ENCODE data around the gene BRD1. TPM values are rescaled to one million over a fixed set of nuclear protein-coding genes. Genes with fewer than 3 reads are reported as not detected.

Gene BRD1
- total and polyA plus RNA-seq, 9 of the 15 experiments (the other 6 are each of a cell fraction or from before 2014, with no cell fraction given), result 0.42 to 17.6 (median 5.5) TPM

GRCh38 chr22:49827271-49827852, 311 bp downstream of the BRD1 start:
- no peaks in the 10 kb centered on the region for H3K9me3 ChIP-seq (replicated peaks; ENCODE audit: control insufficient read depth, insufficient read depth, low read depth, low read length)
- H3K27me3 ChIP-seq (ENCODE audit: control insufficient read depth in 2 of 2, insufficient read depth in 2 of 2, low read length in 2 of 2), result peaks cover 0 to 5% of the 10 kb centered on the region in 2 experiments; a peak in 2 of 5 replicates
- H3K4me1 ChIP-seq (replicated peaks in 1 of 2; ENCODE audit: control insufficient read depth in 2 of 2, insufficient read depth in 2 of 2, low read length in 2 of 2), result peaks cover 7 to 51% of the 10 kb centered on the region in 2 experiments; a peak in 4 of 5 replicates
- 2% methylated on average over 21 of the region's 110 CpGs for WGBS (ENCODE audit: insufficient coverage, low coverage, missing lambda C conversion rate)
- H3K9me1 ChIP-seq (ENCODE audit: control insufficient read depth, insufficient read depth, low read length), result no peaks in the 10 kb centered on the region
- H2AFZ ChIP-seq (ENCODE audit: low read depth, low read length), result no peak overlapping the region
- in situ Hi-C loops (cut with MboI), result loop anchor here (10.0 kb wide), 1 partner anchor 87 kb away; the partner anchor contains the start of genes ALG12 and CRELD2
- peak overlapping the region; percentile 87; the same call in 1 of the 2 replicates for H3K4me2 ChIP-seq (ENCODE audit: insufficient read depth, low read length)
- CTCF ChIA-PET (ENCODE audit: low intra/inter-chr PET ratio), result no interaction called here
- no peak for ATAC-seq
- H3K36me3 ChIP-seq (ENCODE audit: control insufficient read depth, insufficient read depth, low read length), result peaks cover 35% of the 10 kb centered on the region; the same call in 2 of the 3 replicates
- peak overlapping the region; percentile 65 for H3K4me3 ChIP-seq
- no TSS peak for BruUV-seq (replicated peaks)
- POLR2A ChIA-PET, result interaction anchor here (0.6 to 1.8 kb wide), 2 partner anchors 11 to 81 kb away, joined by 3 to 10 read pairs; no protein-coding TSS in a partner anchor
- DNase-seq (ENCODE audit: extremely low read depth in 1 of 4, low spot score in 3 of 4), result peak; percentile 23 to 78 (median 50)
- peaks cover 18% of the 10 kb centered on the region; the same call in 1 of the 2 replicates for H4K20me1 ChIP-seq (replicated peaks; ENCODE audit: control insufficient read depth, insufficient read depth, low read length)
- intact Hi-C loops (cut with micrococcal nuclease), result no loop called here
- peak overlapping the region; percentile 82; the same call in 1 of the 3 replicates for H3K27ac ChIP-seq (ENCODE audit: extremely low read depth, low read depth, low read length)
- peaks cover 47% of the 10 kb centered on the region for H3K79me2 ChIP-seq (ENCODE audit: control insufficient read depth, insufficient read depth, low read length)
- TF ChIP-seq MTA1 (IDR thresholded peaks at IDR 0.05; ENCODE audit: borderline replicate concordance) (no peak), THRAP3 (IDR thresholded peaks at IDR 0.05; ENCODE audit: borderline replicate concordance) (no peak), YY1 (IDR thresholded peaks at IDR 0.05; ENCODE audit: borderline replicate concordance in 1 of 3, control insufficient read depth in 1 of 3, extremely low read depth in 1 of 3, insufficient read depth in 3 of 3, insufficient read length in 1 of 3, insufficient replicate concordance in 2 of 3, low read depth in 1 of 3, low read length in 2 of 3) (peak in 2 of 3 experiments; percentile 65 to 81), SMARCB1 (IDR thresholded peaks at IDR 0.05; ENCODE audit: insufficient read length, low read depth) (no peak), TAF1 (IDR thresholded peaks at IDR 0.05; ENCODE audit: control insufficient read depth, extremely low read depth, insufficient read depth, low read length, severe bottlenecking) (peak; percentile 32), POLR2G (IDR thresholded peaks at IDR 0.05; ENCODE audit: low read depth, low read length) (peak; percentile 26)
- TF ChIP-seq, protein P1, sequence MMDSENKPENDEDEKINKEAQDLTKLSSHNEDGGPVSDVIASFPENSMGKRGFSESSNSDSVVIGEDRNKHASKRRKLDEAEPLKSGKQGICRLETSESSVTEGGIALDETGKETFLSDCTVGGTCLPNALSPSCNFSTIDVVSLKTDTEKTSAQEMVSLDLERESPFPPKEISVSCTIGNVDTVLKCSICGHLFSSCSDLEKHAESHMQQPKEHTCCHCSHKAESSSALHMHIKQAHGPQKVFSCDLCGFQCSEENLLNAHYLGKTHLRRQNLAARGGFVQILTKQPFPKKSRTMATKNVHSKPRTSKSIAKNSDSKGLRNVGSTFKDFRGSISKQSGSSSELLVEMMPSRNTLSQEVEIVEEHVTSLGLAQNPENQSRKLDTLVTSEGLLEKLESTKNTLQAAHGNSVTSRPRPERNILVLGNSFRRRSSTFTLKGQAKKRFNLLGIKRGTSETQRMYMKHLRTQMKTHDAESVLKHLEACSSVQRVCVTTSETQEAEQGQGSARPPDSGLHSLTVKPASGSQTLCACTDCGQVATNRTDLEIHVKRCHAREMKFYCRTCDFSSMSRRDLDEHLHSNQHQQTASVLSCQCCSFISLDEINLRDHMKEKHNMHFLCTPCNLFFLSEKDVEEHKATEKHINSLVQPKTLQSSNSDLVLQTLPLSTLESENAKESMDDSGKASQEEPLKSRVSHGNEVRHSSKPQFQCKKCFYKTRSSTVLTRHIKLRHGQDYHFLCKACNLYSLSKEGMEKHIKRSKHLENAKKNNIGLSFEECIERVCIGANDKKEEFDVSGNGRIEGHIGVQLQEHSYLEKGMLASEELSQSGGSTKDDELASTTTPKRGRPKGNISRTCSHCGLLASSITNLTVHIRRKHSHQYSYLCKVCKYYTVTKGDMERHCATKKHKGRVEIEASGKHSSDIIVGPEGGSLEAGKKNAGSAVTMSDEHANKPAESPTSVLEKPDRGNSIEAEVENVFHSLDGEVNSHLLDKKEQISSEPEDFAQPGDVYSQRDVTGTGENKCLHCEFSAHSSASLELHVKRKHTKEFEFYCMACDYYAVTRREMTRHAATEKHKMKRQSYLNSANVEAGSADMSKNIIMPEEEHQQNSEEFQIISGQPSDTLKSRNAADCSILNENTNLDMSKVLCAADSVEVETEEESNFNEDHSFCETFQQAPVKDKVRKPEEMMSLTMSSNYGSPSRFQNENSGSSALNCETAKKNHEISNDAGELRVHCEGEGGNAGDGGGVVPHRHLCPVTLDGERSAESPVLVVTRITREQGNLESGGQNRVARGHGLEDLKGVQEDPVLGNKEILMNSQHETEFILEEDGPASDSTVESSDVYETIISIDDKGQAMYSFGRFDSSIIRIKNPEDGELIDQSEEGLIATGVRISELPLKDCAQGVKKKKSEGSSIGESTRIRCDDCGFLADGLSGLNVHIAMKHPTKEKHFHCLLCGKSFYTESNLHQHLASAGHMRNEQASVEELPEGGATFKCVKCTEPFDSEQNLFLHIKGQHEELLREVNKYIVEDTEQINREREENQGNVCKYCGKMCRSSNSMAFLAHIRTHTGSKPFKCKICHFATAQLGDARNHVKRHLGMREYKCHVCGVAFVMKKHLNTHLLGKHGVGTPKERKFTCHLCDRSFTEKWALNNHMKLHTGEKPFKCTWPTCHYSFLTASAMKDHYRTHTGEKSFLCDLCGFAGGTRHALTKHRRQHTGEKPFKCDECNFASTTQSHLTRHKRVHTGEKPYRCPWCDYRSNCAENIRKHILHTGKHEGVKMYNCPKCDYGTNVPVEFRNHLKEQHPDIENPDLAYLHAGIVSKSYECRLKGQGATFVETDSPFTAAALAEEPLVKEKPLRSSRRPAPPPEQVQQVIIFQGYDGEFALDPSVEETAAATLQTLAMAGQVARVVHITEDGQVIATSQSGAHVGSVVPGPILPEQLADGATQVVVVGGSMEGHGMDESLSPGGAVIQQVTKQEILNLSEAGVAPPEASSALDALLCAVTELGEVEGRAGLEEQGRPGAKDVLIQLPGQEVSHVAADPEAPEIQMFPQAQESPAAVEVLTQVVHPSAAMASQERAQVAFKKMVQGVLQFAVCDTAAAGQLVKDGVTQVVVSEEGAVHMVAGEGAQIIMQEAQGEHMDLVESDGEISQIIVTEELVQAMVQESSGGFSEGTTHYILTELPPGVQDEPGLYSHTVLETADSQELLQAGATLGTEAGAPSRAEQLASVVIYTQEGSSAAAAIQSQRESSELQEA (IDR thresholded peaks at IDR 0.05; ENCODE audit: low read depth), result no peak
- H3K9ac ChIP-seq (ENCODE audit: insufficient read depth in 1 of 2, low read depth in 2 of 2, low read length in 2 of 2), result peak overlapping the region; percentile 82 to 97; a peak in 3 of 4 replicates
- FAIRE-seq, result no peak

Measured in K562 (cell line).